Caco-2 (cell line): ENCODE results near the gene OR8K3. TPM values are rescaled to one million over a fixed set of nuclear protein-coding genes. Genes with fewer than 3 reads are reported as not detected.

ENCODE experiments used
- Bru-seq: library from RNA; stranded (reverse); fragments of 400-500 nt; gene quantifications from one replicate; lab custom pipeline; 2021; lab: Mats Ljungman, UMichigan
- BruChase-seq, 2 experiments: library from RNA; stranded (reverse); fragments of 400-500 nt; gene quantifications; one replicate each; lab custom pipeline; 2021; lab: Mats Ljungman, UMichigan
- BruUV-seq: library from RNA; stranded (reverse); fragments of 400-500 nt; replicated peaks from 2 replicates; lab custom pipeline; 2021; lab: Mats Ljungman, UMichigan
- CTCF ChIA-PET: fragments of 300-600 bp; sonication (Branson Sonifier 250); formaldehyde crosslinking; loops from one replicate; lab custom pipeline; 2022; ENCODE audit warnings: antibody characterized with exemption; lab: Charles Lee
- POLR2A ChIA-PET: fragments of 300-600 bp; sonication (Branson Sonifier 250); formaldehyde crosslinking; loops from one replicate; lab custom pipeline; 2022; ENCODE audit warnings: antibody characterized with exemption; lab: Charles Lee
- DNase-seq, 2 experiments: peaks; one replicate each; pipeline versions ENCODE4 v3.0.0 to v3.0.0-alpha.2; 2020 to 2022
- H3K27me3 ChIP-seq: replicated peaks from 2 replicates; pipeline ENCODE4 v1.6.0; 2011; ENCODE audit warnings: low read length; ENCODE audit not compliant: control insufficient read depth, insufficient read depth
- H3K36me3 ChIP-seq: 2 replicates; pipeline ENCODE4 v1.5.1; 2011; ENCODE audit warnings: low read length; ENCODE audit not compliant: control insufficient read depth, insufficient read depth
- H3K4me1 ChIP-seq: fragments of 250-450 bp; sonication (Bioruptor Pico); 2 replicates; pipeline ENCODE4 v1.5.1; 2020; ENCODE audit warnings: mild to moderate bottlenecking
- H3K4me3 ChIP-seq: 2 replicates; pipeline ENCODE4 v1.5.1; 2011; ENCODE audit warnings: low read depth, mild to moderate bottlenecking, control low read depth, low read length
- H3K9me3 ChIP-seq: fragments of 250-450 bp; sonication (Bioruptor Pico); 2 replicates; pipeline ENCODE4 v1.5.1; 2020; ENCODE audit warnings: mild to moderate bottlenecking, moderate library complexity
- H3K27ac Mint-ChIP-seq: one replicate; pipeline ENCODE4 v1.8.0; 2022; ENCODE audit warnings: mixed read lengths; ENCODE audit not compliant: unreplicated experiment
- H3K27me3 Mint-ChIP-seq: one replicate; pipeline ENCODE4 v1.8.0; 2022; ENCODE audit warnings: mixed read lengths; ENCODE audit not compliant: insufficient read depth, unreplicated experiment
- H3K36me3 Mint-ChIP-seq: one replicate; pipeline ENCODE4 v1.8.0; 2022; ENCODE audit warnings: mild to moderate bottlenecking, mixed read lengths; ENCODE audit not compliant: insufficient read depth, unreplicated experiment
- H3K4me1 Mint-ChIP-seq: one replicate; pipeline ENCODE4 v1.8.0; 2022; ENCODE audit warnings: low read depth, mixed read lengths; ENCODE audit not compliant: unreplicated experiment
- H3K4me3 Mint-ChIP-seq: one replicate; pipeline ENCODE4 v1.8.0; 2022; ENCODE audit warnings: mild to moderate bottlenecking, moderate library complexity, mixed read lengths; ENCODE audit not compliant: unreplicated experiment
- H3K9me3 Mint-ChIP-seq: one replicate; pipeline ENCODE4 v1.8.0; 2022; ENCODE audit warnings: mixed read lengths; ENCODE audit not compliant: unreplicated experiment
- intact Hi-C: fragments of 100-400 bp; cut with micrococcal nuclease; formaldehyde crosslinking; loops from one replicate; pipeline ENCODE4 v1.10.0; 2022; ENCODE audit not compliant: unreplicated experiment
- long read RNA-seq: library from polyadenylated mRNA; stranded (forward); transcript quantifications from one replicate; pipeline ENCODE4 v2.0.0, GENCODE V29; 2022
- total RNA-seq: library from RNA; stranded (reverse); gene quantifications from 2 replicates; pipeline ENCODE4 v1.2.3, GENCODE V29; 2022
- TF ChIP-seq, protein P1 (sequence below), 2 experiments: fragments of 200-600 bp in 1 of 2; IDR thresholded peaks; 1 replicate in 1 of 2; 2 replicates in 1 of 2; pipeline versions ENCODE4 v1.5.1 to v1.8.0; 2011 to 2022; ENCODE audit warnings: antibody characterized with exemption in 1 of 2, control low read depth in 1 of 2, inconsistent platforms in 1 of 2, low read depth in 1 of 2, low read length in 1 of 2, mild to moderate bottlenecking in 1 of 2, moderate library complexity in 1 of 2; ENCODE audit not compliant: insufficient read depth in 1 of 2, severe bottlenecking in 1 of 2, unreplicated experiment in 1 of 2

The OR8K3 gene
- total RNA-seq, result not detected in 2 replicates
- Bru-seq, nascent RNA, result not detected
- not detected for BruChase-seq, experiment 1, labeled RNA remaining after a 2-hour chase
- not detected for BruChase-seq, experiment 2, labeled RNA remaining after a 6-hour chase
- long read RNA-seq, result 0 reads

DNA sequence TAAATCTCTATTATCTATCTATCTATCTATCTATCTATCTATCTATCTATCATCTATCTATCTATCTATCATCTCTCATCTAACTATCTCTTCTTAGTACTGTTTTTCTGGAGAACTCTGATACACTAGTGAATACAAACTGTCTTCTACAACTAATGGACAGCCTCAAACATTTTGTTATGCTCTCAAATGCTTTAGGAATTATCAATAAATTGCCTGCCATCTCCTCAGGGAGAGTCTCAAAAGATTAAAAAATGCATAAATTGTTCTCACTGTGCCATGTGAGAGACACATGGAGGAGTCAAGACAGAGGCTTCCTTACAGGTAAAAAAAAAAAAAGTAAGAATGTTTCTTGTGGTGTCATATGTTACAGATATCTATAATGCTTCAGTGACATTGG is at the start of gene OR8K3:
Gene OR8K3 (plus strand): TSS at position 301 of the 400 bp plus-strand sequence. CDS start 3,163 bp downstream, outside the sequence.
- Mint-ChIP-seq H3K27me3 (no peaks in the 10 kb centered on the region), H3K9me3 (no peaks in the 10 kb centered on the region), H3K36me3 (no peaks in the 10 kb centered on the region), H3K4me3 (no peak within 1 kb of the TSS), H3K4me1 (no peaks in the 10 kb centered on the region), H3K27ac (no peak within 1 kb of the TSS)
- BruUV-seq, result no TSS peak
- TF ChIP-seq, protein P1, sequence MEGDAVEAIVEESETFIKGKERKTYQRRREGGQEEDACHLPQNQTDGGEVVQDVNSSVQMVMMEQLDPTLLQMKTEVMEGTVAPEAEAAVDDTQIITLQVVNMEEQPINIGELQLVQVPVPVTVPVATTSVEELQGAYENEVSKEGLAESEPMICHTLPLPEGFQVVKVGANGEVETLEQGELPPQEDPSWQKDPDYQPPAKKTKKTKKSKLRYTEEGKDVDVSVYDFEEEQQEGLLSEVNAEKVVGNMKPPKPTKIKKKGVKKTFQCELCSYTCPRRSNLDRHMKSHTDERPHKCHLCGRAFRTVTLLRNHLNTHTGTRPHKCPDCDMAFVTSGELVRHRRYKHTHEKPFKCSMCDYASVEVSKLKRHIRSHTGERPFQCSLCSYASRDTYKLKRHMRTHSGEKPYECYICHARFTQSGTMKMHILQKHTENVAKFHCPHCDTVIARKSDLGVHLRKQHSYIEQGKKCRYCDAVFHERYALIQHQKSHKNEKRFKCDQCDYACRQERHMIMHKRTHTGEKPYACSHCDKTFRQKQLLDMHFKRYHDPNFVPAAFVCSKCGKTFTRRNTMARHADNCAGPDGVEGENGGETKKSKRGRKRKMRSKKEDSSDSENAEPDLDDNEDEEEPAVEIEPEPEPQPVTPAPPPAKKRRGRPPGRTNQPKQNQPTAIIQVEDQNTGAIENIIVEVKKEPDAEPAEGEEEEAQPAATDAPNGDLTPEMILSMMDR (IDR thresholded peaks at IDR 0.05; ENCODE audit: insufficient read depth in 1 of 2, low read depth in 1 of 2, low read length in 1 of 2, severe bottlenecking in 1 of 2, unreplicated experiment in 1 of 2), result no peak
- ChIA-PET CTCF (no interaction called here), POLR2A (no interaction called here)
- no peak for DNase-seq
- Histone ChIP-seq H3K4me3 (no peak within 1 kb of the TSS), H3K9me3 (no peaks in the 10 kb centered on the region), H3K27me3 (no peaks in the 10 kb centered on the region), H3K4me1 (no peaks in the 10 kb centered on the region), H3K36me3 (no peaks in the 10 kb centered on the region)
- intact Hi-C loops, result no loop called here

DNA sequence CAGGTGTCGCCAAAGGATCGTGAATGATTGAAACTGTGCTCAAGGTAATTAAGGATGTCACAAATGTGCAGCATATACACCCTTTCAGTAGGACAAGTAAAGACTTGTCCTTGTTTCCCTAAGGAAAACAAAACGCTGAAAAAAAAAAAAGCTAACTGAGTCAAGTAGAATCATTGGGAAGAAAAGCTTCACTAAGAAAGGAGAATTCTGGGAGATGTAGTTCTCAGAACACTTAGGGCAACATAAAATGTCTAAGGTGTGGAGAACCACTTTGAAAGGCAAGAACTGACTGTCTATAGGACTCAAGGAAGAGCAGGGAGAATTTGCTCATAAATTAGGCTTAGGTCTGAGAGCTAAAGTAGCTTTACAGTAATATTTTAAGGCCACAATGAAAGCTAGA is 43.9 kb upstream of the OR8K3 start:
- H3K4me1 Mint-ChIP-seq, result no peaks in the 10 kb centered on the region
- Histone ChIP-seq H3K4me1 (no peaks in the 10 kb centered on the region), H3K36me3 (no peaks in the 10 kb centered on the region), H3K9me3 (no peaks in the 10 kb centered on the region), H3K4me3 (no peak overlapping the region), H3K27me3 (no peaks in the 10 kb centered on the region)
- H3K27me3 Mint-ChIP-seq, result peaks cover under 1% of the 10 kb centered on the region
- CTCF ChIA-PET, result no interaction called here
- no TSS peak for BruUV-seq
- H3K27ac Mint-ChIP-seq, result no peak overlapping the region
- TF ChIP-seq, protein P1 (IDR thresholded peaks at IDR 0.05; ENCODE audit: insufficient read depth in 1 of 2, low read depth in 1 of 2, low read length in 1 of 2, severe bottlenecking in 1 of 2, unreplicated experiment in 1 of 2), result no peak
- DNase-seq, result no peak
- H3K36me3 Mint-ChIP-seq, result no peaks in the 10 kb centered on the region
- peaks cover 14% of the 10 kb centered on the region for H3K9me3 Mint-ChIP-seq
- intact Hi-C loops, result no loop called here
- H3K4me3 Mint-ChIP-seq, result no peak overlapping the region
- POLR2A ChIA-PET, result no interaction called here

DNA sequence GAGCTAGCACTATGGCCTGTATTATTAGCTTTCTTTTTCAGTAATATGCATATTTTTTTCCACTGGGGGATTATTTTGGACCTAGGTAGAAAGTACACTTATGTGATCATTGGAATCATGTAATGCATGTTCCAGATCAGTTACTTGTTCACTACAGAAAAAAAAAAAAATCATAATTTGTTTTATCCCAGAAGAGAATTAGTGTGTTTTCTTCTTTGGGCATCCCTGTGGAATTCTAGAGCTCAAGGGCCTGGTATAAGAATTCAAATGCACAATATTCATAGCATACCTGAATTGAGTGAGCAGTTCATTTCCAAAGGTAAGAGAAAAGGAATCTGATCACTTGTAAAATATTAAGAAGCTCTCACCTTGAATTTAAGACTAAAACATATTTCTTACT is 41.1 kb upstream of the OR8K3 start, which contains the start of gene OR5T1:
Gene OR5T1 (plus strand): TSS at position 301 of the 400 bp plus-strand sequence. CDS start 1,485 bp downstream, outside the sequence.
- Histone ChIP-seq H3K27me3 (no peaks in the 10 kb centered on the region), H3K36me3 (no peaks in the 10 kb centered on the region), H3K9me3 (no peaks in the 10 kb centered on the region), H3K4me1 (no peaks in the 10 kb centered on the region), H3K4me3 (no peak within 1 kb of the TSS)
- Mint-ChIP-seq H3K27ac (no peak within 1 kb of the TSS), H3K27me3 (peaks cover 2% of the 10 kb centered on the region), H3K9me3 (no peaks in the 10 kb centered on the region), H3K4me3 (no peak within 1 kb of the TSS), H3K4me1 (no peaks in the 10 kb centered on the region), H3K36me3 (no peaks in the 10 kb centered on the region)
- DNase-seq, result no peak
- no TSS peak for BruUV-seq
- intact Hi-C loops, result no loop called here
- ChIA-PET POLR2A (no interaction called here), CTCF (no interaction called here)
- TF ChIP-seq, protein P1 (IDR thresholded peaks at IDR 0.05; ENCODE audit: insufficient read depth in 1 of 2, low read depth in 1 of 2, low read length in 1 of 2, severe bottlenecking in 1 of 2, unreplicated experiment in 1 of 2), result no peak
